ENCODE data around the gene KRT82.
A peak's percentile ranks its signal among the peaks of the same experiment; 100 is the strongest.

DNA sequence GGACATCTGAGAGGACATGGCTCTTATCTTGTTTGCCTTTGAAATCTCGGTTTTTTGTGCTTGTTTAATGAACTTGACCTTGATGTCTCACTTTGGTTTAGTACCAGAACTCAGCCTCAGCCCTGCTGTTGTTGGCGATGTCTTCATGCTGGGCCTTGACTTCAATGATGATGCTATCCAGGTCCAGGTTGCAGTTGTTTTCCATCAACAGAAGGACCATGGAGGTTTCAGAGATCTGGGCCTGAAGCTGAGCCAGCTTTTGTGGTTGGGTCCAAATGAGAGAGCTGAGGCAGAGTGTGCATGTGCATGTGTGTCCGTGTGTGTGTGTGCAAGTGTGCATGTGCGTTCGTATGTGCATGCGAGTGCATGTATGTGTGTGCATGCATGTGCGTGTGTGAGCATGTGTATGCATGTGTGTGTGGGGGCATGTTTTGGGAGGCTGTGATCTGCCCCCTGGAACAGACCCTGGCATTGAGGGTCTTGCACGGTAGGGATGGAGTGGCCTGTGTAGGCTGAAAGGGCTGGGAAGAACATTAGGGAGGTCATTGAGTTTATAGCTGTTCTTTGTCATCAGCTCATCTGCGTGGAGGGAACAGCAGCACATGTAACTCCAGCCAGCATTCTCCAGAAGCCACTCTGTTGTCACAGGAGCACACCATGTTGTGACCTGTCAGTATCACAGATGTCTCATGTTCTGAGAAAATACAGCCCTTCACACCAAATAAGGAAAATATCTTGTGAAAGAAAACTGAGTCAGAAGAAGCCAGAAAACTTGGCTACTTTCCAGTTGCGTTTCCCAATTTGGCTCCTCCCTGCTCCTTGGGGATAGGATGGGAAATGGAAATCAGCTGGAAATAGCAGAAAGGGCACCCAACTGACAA, 10.0 kb upstream of the KRT82 start:
- TF ChIP-seq TAF1 (conservative IDR thresholded peaks at IDR 0.05) (no peak), RAD21 (IDR thresholded peaks at IDR 0.05) (no peak), NR2F2 (IDR thresholded peaks at IDR 0.05) (peak; percentile 51), HNF4A (conservative IDR thresholded peaks at IDR 0.05) (no peak)
- TF ChIP-seq, protein P1, sequence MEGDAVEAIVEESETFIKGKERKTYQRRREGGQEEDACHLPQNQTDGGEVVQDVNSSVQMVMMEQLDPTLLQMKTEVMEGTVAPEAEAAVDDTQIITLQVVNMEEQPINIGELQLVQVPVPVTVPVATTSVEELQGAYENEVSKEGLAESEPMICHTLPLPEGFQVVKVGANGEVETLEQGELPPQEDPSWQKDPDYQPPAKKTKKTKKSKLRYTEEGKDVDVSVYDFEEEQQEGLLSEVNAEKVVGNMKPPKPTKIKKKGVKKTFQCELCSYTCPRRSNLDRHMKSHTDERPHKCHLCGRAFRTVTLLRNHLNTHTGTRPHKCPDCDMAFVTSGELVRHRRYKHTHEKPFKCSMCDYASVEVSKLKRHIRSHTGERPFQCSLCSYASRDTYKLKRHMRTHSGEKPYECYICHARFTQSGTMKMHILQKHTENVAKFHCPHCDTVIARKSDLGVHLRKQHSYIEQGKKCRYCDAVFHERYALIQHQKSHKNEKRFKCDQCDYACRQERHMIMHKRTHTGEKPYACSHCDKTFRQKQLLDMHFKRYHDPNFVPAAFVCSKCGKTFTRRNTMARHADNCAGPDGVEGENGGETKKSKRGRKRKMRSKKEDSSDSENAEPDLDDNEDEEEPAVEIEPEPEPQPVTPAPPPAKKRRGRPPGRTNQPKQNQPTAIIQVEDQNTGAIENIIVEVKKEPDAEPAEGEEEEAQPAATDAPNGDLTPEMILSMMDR (IDR thresholded peaks at IDR 0.05; ENCODE audit: low read depth, low read length, missing input control), result no peak

Measured in liver (tissue), 3 donors.